Inferior parietal cortex (tissue), 1 donor: Measurements from ENCODE around the gene SACM1L.

Source experiments
- DNase-seq: peaks from one replicate; pipeline ENCODE4 v3.0.0-alpha.2; 2016; ENCODE audit errors: extremely low spot score

SACM1L gene

DNA sequence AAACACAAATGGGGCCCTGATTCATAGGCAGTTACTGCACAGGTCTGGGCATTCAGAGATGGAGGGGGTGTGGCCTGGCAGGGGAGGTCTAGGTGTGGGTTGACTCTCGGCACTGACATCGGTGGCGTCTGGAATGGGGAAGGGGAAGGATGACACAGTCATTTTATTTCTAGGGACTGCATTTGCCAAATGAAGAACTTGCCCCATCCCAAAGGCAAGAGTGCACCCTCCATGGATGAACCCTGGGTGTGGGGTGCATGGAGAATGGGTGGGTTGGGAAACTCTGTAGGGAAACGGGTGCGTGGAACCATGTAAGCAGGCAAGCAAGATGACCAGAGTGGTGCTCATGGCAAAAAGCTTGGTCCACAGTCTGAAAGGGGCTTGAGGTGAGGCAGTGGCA, 82.6 kb downstream of the SACM1L start:
- DNase-seq: no peak

DNA sequence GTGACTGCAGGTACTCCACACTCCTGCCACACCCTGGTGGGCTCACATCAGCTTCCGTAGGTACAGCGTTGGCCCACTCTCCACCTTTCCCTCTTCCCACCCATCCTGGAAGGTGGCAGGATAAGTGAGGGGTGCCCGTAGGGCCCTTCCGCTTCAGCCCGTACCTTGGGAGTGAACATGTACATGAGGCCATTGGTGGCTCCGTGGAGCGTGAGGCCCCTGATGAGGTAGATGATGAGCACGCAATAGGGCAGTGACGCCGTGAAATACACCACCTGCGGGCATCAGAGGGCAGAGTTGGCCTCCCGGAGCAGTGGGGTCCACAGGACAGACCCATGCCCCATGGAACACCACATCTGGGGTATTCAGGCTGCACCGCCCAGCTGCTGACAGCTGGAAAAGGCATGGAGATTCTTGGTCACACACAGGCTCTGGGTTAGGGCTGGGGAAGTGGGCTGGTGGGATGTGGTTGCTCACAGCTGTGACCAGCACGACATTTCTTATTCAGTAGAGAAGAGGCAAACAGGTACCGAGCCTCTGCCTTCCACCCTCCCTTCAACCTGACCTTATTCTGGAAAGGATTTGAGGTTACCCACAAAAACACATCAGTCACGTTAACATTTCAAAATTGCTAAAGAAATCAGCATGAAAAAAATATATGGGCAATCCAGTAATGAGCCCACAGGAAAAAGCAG, 83.3 kb downstream of the SACM1L start:
- no peak for DNase-seq

- DNase-seq: no peak
Measured at GRCh38 chr3:45773072-45773471, 83.9 kb downstream of the SACM1L start.

DNA sequence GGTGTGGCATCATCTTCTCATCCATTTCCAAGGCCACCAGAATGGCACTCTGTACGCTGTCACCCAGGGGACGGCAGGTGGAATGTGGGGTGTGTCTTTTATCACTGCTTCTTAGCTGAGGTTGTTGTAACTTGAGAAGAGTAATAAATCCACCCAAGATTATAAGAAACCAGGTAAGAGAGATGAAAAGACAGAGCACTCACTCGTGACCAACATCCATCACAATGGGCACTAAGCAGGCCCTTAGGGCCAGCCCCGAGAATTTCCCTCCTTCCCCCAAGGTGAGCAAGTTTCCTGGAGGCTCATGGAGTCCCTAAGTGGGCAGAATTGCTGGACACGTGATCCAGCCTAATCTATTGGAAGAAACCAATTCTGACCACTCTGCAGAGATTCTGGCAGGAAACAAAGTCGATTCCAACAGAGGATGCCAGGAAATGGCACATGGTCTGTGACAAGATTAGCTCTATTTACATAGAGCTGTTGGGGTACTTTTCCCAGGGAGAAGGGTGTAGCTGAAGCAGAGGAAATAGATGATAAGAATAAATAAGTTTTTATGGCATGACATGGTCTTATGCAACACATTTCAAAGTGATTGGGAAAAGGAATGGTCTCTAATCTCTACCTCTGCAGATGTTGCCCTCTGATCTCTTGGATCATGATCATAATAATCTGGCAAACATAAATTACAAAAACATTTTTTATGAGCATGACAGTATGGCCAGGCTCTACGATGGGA, 84.7 kb downstream of the SACM1L start:
- DNase-seq: no peak

DNA sequence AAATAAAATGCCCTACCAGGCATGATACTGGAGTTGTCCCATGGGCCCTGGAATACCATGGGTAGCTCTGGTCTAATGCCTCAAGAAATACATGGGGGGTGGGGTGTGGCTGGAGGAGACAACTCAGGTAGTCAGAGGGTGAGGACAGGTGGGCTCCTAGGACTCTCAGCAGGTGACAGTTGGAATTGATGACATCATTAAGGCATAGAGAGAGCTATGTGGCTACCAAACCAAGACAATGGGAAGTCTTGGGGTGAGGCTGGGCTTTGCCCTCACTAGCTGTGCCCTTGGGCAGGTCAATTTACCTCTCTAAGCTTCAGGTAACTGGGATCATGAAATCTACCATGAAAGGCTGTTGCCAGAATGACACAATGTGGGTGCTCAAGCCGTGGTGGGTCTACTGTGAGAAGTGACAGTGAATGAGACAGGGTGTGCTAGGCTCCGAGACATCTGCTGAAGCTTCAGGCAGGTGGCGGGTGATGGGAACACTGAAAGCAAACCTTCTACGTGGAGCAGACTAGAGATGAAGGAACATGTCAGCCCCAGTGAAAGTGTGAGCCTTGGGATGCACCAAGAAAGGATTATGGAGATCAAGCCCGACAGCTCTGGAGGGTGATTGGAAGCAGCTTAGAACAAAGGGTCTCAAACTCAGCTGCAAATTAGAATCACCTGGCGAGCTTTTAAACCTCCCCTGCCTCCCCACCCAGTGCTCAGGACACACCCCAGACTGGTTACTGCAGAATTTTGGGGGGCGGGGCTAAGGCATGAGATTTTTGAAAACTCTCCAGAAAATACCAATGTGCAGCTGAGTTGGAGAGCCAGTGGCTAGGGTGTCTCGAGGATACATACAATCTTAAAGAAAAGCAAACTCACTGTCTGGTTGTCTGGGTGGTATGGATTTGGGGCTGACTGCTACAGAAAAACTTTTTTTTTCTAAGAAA, 85.7 kb downstream of the SACM1L start:
- DNase-seq: no peak

- no peak for DNase-seq
Measured at GRCh38 chr3:45775571-45776300, 86.5 kb downstream of the SACM1L start.

DNA sequence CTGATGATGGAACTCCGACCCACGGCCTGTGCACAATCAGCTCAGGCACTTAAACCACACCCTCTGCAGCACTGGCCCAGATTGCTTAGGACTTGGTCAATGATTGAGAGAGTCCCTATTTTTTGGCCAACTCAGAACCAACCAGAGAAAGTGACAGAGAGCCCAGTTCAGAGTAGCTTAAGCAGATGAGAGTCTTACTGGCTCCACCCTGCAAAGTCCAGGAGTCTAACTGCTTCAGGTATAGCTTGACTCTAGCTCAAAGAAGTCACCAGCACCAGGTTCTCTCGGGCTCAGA, 87.1 kb downstream of the SACM1L start:
- no peak for DNase-seq

GRCh38 chr3:45776611-45777010, 87.4 kb downstream of the SACM1L start:
- no peak for DNase-seq

GRCh38 chr3:45777111-45777745, 88.0 kb downstream of the SACM1L start:
- no peak for DNase-seq

DNA sequence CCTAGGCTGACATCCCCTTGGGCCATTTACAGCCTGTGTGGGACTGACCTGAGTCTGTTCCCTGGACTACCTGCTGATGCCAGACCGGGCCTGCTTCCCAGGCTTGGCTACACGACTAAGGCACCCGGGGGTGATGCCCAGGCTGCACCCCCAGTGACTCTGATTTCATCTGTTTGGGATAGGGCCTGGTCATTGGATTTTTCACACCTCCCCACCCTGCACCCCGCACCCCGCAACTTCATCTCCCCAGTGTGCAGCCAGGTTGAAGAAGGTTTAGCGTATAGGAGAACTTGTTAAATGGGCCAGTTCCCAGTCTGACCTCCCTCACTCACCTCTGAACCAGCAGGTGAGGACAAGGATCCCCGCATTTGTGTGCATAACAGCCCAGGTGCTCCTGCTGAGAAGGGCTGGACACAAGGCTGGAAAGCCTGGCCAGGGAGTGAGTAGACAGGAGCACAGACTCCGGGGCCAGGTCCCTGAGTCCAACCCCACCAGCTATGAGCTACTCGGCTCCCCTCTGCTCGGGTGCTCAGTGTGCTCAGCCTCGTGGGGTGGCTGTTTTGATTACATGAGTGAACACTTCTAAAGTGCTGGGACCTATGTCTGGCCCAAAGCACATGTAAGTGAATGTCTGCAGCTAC, 88.7 kb downstream of the SACM1L start:
- no peak for DNase-seq

DNA sequence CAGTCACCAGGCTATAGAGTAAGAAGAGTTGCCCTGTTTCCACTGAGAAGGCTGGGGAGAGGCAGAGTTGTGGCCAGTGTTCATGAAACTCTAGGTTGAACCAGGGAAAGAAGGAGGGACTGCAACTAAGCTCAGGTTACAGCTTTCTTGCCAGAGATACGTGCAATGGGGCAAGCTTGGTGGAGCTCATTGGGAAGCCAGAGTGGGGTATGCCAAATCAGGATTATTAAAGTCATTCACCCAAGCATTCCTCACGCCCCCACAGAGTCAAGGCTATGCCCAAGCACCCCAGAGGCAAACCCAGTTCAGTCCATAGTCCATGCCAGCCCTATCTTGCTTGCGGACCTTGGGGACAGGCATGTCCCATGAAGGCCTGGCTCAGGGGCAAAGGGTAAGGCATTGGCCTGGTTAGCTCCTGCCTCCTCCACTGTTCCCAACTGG, 89.6 kb downstream of the SACM1L start:
- DNase-seq: no peak

DNA sequence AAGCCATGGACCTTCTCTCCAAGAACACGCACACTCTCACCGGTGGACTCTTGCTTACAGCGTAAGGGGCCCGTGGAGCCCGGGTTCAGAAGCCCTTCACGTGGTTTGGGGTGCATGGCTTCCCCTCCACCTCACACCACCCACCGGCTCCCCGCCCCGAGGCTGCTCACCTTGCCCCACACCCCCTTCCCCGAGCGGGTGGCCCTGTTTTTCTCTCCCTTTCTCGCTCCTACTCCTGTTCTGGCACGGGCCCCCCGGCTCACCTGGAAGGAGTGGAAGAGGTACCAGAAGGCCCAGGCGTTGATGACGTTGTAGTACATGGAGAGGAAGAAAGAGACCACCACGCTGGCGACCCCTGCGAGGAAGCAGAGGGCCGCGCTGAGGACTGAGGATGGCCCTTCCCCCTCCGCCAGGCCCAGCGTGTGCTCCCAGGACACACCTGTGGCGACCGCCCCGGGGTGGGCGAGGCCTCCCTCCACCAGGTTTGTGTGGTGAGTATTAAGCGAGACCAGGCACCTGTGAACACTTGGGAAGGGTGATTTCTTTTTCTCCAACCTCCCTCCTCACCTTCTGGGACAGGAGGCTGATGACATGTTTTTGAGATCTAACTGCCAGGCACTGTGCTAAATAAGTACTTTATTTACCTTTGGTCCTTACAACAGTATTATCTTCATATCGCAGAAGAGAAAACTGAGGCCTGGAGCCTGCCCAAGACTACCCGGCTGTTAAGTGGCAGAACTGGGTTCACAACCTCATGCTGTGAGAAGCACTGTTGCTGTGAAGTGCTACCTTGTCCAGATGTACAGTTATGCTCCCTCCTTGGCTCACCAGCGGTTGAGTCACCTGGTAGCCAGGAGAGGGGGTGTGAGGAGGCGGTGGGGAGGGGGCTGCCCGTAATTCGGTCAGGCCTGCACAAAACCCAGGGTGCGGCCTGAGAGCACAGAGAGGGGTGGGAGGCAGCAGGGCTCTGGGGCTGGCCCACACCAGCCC, 90.8 kb downstream of the SACM1L start:
- DNase-seq: no peak

DNA sequence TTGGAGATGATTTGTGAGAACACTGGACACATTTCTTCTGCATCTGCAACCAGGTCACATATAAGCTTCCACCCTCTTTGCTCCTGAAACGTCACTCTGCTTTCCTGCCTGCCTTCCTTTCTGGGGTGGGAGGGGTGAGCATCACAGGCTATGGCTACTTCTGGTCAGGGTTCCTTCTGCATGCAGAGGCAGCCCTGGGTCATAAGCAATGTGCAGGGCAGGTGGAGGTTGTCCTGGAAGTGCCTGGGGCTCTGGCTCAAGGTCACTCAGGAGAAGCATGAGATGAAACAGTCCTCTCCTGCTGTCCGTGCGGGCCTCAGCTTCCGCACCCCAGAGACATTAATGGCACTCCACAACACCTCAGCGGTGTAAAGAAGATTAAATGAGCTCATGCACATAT, 92.1 kb downstream of the SACM1L start:
- no peak for DNase-seq

DNA sequence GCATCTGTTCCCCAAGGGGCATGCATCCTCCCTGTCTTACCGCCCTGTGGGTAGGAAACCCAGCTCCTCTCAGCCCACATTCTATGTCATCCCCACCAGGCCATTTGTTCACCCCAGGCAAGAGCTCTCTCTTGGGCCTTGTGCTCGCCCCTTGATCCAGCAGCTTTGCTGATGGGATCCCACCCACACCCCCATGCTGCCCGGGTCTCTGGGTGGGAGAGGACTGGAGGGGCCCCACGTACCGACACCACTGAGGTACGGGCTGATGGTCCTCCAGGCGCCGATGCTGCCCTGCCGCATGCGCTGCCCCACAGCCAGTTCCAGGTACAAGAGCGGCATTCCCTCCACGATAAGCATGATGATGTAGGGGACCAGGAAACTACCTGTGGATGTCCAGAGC, 92.6 kb downstream of the SACM1L start:
- DNase-seq: no peak

DNA sequence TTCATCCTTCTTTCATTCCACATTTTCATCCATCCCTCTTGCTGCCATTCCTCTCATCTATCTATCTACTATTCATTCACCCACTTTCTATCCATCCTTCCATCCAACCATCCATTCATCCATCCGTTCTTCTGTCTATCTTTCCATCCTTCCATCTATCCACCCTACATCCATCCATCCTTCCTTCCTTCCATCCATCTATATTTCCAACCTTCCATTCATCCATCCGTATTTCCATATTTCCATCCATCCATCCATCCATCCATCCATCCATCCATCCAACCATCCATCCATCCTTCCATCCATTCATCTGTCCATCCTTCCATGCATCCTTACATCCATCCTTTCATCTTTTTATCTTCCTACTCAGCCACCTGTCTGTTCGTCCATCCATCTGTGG, 93.2 kb downstream of the SACM1L start:
- no peak for DNase-seq

DNA sequence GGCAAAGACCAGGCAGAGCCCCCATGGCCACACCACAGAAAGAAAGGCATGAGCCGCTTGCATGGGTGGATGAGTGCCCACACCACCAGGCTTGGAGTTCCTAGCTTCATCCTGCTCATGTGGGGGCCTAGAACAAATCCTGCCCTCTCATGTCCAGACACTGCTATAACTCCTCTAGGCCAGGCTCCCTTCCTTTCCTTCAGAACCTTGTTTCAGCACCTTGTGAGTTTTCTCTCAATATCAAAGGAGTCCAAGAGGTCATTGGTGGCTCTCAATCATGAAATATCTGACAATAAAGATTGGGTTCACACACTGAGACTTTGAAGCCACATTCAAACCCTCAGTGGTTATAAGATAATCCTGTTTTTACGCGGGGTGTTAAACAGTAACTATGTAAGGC, 94.5 kb downstream of the SACM1L start:
- no peak for DNase-seq

- DNase-seq: no peak
Measured at GRCh38 chr3:45785605-45786150, 96.5 kb downstream of the SACM1L start.

DNA sequence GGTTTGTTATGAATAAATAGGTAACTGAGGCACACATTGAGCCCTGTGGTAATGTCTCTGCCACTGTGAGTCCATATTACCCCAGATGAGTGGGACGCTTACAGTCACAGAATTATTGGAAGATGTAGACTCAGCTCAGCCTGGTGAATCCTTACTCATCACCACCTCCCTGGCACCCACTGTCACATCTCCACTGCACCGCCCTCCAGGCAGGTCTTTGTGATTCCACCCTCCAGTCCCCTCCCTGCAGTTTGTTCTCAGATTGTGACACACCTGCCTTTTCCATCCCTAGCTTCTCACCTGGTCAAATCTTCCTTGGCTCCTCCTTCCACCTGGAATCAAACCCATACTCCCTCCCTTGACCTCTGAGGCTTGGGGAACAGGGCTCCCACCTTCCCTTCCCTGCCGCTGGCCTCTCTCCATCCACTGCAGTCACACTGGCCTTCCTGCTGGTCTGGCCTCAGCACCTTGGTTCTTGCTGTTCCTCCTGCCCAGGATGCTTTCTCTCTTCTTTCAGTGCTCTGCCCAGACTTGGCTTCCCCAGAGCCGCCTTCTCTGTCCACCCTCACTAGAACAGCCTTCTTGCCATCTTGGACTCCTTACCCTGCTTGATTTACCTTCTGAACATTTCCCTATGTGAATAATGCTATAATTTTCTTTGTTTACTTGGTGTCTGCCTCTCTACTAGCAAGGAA, 97.8 kb downstream of the SACM1L start:
- no peak for DNase-seq

- no peak for DNase-seq
Measured at GRCh38 chr3:45787551-45787950, 98.4 kb downstream of the SACM1L start.
